ENCODE results near the gene DNPEP.
"Not testable (repeated sequence)": the region's sequence is repeated elsewhere in the genome, so short reads cannot be mapped to it uniquely, and the experiment has no call there.

The DNPEP gene

GRCh38 chr2:219401606-219402005 is 13.9 kb upstream of the DNPEP start:
- no peak for DNase-seq (ENCODE audit: low read depth)
- TF ChIP-seq CTCF (IDR thresholded peaks at IDR 0.05; ENCODE audit: control insufficient read depth, insufficient read depth, low read depth, low read length, missing control alignments) = no peak
- no peak overlapping the region for H3K4me3 ChIP-seq (ENCODE audit: control insufficient read depth, low read depth, low read length)

GRCh38 chr2:219400562-219400961 is 12.8 kb upstream of the DNPEP start:
- no peak overlapping the region for H3K4me3 ChIP-seq (ENCODE audit: control insufficient read depth, low read depth, low read length)
- DNase-seq (ENCODE audit: low read depth) = no peak
- no peak for TF ChIP-seq CTCF (IDR thresholded peaks at IDR 0.05; ENCODE audit: control insufficient read depth, insufficient read depth, low read depth, low read length, missing control alignments)

- H3K4me3 ChIP-seq (ENCODE audit: control insufficient read depth, low read depth, low read length) = no peak overlapping the region
- no peak for DNase-seq (ENCODE audit: low read depth)
- no peak for TF ChIP-seq CTCF (IDR thresholded peaks at IDR 0.05; ENCODE audit: control insufficient read depth, insufficient read depth, low read depth, low read length, missing control alignments)
These were observed 12.2 kb upstream of the DNPEP start for GRCh38 chr2:219399716-219400478.

DNA sequence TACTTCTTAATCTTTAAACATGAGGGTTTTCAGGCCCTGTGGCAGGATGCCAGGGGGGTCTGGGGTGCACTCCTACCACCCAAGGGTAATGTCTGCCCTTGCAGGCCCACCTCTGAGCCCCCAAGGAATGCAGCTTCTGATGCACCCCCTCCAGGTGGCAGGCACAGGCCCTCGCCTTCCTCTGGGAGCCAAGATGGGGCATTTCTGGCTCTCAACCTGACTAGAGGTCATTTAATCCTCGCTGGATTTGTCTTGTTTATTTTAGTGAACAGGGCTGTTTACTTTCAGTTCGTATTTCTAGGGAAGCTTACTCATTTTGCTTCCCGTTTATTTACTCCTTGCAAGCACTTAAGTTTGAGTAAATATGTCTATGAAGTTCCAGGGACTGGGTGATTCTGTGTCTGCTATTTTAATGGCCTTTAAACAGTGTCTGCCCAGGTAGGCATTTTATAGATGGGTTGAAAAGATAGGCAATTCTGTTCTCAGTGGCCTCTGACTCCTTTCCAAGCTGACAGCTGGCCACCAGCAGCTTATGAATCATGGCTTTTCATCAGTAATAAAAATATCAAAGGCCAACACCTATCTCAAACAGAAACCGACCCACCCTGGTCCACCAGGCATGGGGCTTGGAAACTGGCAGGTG is 11.1 kb upstream of the DNPEP start:
- DNase-seq (ENCODE audit: low read depth) = no peak
- H3K4me3 ChIP-seq (ENCODE audit: control insufficient read depth, low read depth, low read length) = no peak overlapping the region
- no peak for TF ChIP-seq CTCF (IDR thresholded peaks at IDR 0.05; ENCODE audit: control insufficient read depth, insufficient read depth, low read depth, low read length, missing control alignments)

DNA sequence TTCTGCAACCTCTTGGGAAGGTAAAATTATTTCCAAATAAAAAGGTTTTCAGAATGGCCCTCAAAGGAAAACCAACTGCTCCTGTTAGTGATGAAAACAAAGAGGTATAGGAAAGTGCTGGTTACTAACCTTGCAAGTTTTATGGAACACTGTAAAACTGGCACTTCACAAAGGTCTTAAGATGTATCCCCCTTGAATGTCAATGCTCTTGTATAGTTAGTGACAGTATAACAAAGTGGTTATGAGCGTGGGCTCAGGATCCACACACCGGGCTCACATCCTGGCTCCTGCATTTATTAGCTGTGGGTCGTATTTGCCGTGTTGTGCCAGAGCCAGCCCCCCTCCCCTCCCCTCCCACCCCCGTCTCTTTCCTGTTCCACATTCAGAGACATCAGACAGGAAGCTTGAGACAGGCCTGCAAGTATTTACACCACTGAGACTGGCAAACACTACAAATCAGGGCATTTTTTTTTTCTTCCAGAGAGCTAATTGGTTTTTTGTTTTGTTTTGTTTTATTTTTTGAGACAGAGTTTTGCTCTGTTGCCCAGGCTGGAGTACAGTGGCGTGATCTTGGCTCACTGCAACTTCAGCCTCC is 9.2 kb upstream of the DNPEP start:
- TF ChIP-seq CTCF (IDR thresholded peaks at IDR 0.05; ENCODE audit: control insufficient read depth, insufficient read depth, low read depth, low read length, missing control alignments) = no peak

DNA sequence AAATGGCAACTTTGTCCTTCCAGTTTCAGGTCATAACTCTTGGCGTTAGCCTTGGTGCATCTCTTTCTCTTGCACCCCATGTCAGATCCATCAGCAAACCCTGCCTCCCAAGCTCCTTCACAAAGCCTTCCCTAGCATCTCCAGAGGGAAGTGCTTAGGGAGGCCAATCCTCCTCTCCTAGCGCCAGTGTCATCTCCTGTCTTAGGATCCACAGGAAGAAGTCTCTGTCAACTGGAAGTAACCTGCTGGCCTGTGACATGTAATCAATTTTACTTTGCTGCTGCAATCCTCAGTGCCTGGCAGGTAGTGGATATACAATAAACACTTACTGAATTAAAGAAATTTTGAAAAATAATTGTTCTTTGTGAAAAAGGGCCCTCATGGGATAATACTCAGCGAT is 7.9 kb upstream of the DNPEP start:
- no peak for DNase-seq (ENCODE audit: low read depth)

More for the DNA sequence above, 9.2 kb upstream of the DNPEP start:
- H3K4me3 ChIP-seq (ENCODE audit: control insufficient read depth, low read depth, low read length) = no peak overlapping the region
- no peak for DNase-seq (ENCODE audit: low read depth)

GRCh38 chr2:219395056-219395455 is 7.3 kb upstream of the DNPEP start:
- DNase-seq (ENCODE audit: low read depth); H3K4me3 ChIP-seq (ENCODE audit: control insufficient read depth, low read depth, low read length): not testable (repeated sequence)

More for the DNA sequence above, 7.9 kb upstream of the DNPEP start:
- no peak for TF ChIP-seq CTCF (IDR thresholded peaks at IDR 0.05; ENCODE audit: control insufficient read depth, insufficient read depth, low read depth, low read length, missing control alignments)
- no peak overlapping the region for H3K4me3 ChIP-seq (ENCODE audit: control insufficient read depth, low read depth, low read length)

Data from AG09309 (cell line).